Endothelial cell of umbilical vein (primary cell): ENCODE measurements around the gene CPNE5. TPM values are rescaled to one million over a fixed set of nuclear protein-coding genes. Genes with fewer than 3 reads are reported as not detected.

Experiments used
- BruUV-seq: library from RNA; stranded (reverse); fragments of 400-500 nt; replicated peaks from 2 replicates; lab custom pipeline; 2021; lab: Mats Ljungman, UMichigan
- CTCF ChIA-PET: fragments of 300-600, 350-600 bp; sonication (Branson Sonifier 250); formaldehyde crosslinking; loops from one replicate; lab custom pipeline; 2021; ENCODE audit warnings: antibody characterized with exemption, inconsistent platforms; lab: Charles Lee
- POLR2A ChIA-PET: fragments of 300-600, 350-600 bp; sonication (Branson Sonifier 250); formaldehyde crosslinking; loops from one replicate; lab custom pipeline; 2021; ENCODE audit warnings: antibody characterized with exemption, inconsistent platforms; lab: Charles Lee
- DNase-seq: peaks from one replicate; pipeline ENCODE4 v3.0.0-alpha.2; 2011; ENCODE audit warnings: low read depth, low spot score
- FAIRE-seq: peaks from 2 replicates; lab custom pipeline; 2011; peaks lifted over from hg19 to GRCh38; lab: Jason Lieb, UNC
- H2AFZ ChIP-seq: 2 replicates; pipeline ENCODE4 v1.6.0; 2012; ENCODE audit warnings: low read depth, low read length, control low read depth, inconsistent platforms
- H3K27ac ChIP-seq: 2 replicates; pipeline ENCODE4 v1.5.1; 2011; ENCODE audit warnings: low read depth, mild to moderate bottlenecking, control low read depth, low read length, moderate library complexity; ENCODE audit not compliant: insufficient read depth
- H3K27me3 ChIP-seq, 2 experiments: 2 replicates each; pipeline versions ENCODE4 v1.6.0 to v1.6.1; 2011; ENCODE audit warnings: low read length in 2 of 2, mixed read lengths in 1 of 2; ENCODE audit not compliant: control insufficient read depth in 2 of 2, insufficient read depth in 2 of 2
- H3K36me3 ChIP-seq, 2 experiments: 2 replicates in 1 of 2; 3 replicates in 1 of 2; pipeline ENCODE4 v1.5.1; 2011; ENCODE audit warnings: low read length in 2 of 2, mild to moderate bottlenecking in 1 of 2, moderate library complexity in 1 of 2; ENCODE audit not compliant: control insufficient read depth in 2 of 2, insufficient read depth in 2 of 2; ENCODE audit errors: extremely low read depth in 1 of 2
- H3K4me1 ChIP-seq: 3 replicates; pipeline ENCODE4 v1.5.1; 2011; ENCODE audit warnings: mild to moderate bottlenecking, low read length; ENCODE audit not compliant: control insufficient read depth, insufficient read depth; ENCODE audit errors: extremely low read depth
- H3K4me2 ChIP-seq: 2 replicates; pipeline ENCODE4 v1.6.1; 2011; ENCODE audit warnings: low read length, control low read depth, mixed read lengths; ENCODE audit not compliant: insufficient read depth
- H3K4me3 ChIP-seq, 3 experiments: fragments of 200-600 bp in 1 of 3; sonication (generic), shearing (Covaris generic) in 1 of 3; replicated peaks in 1 of 3; 2 replicates each; pipeline ENCODE4 v1.5.1; 2011 to 2016; ENCODE audit warnings: control low read depth in 3 of 3, low read length in 3 of 3, mild to moderate bottlenecking in 2 of 3, inconsistent platforms in 1 of 3, low read depth in 1 of 3, moderate library complexity in 1 of 3; ENCODE audit not compliant: insufficient read depth in 1 of 3
- H3K79me2 ChIP-seq: 2 replicates; pipeline ENCODE4 v1.6.0; 2012; ENCODE audit warnings: low read length, inconsistent platforms; ENCODE audit not compliant: control insufficient read depth, insufficient read depth
- H3K9ac ChIP-seq: replicated peaks from 2 replicates; pipeline ENCODE3; 2011; ENCODE audit warnings: low read length, control low read depth; ENCODE audit not compliant: insufficient read depth; ENCODE audit errors: extremely low read depth
- H3K9me1 ChIP-seq: replicated peaks from 3 replicates; pipeline ENCODE4 v1.6.0; 2011; ENCODE audit warnings: mild to moderate bottlenecking, low read length; ENCODE audit not compliant: control insufficient read depth, insufficient read depth; ENCODE audit errors: extremely low read depth
- H3K9me3 ChIP-seq: replicated peaks from 2 replicates; pipeline ENCODE4 v1.5.1; 2012; ENCODE audit warnings: low read length, inconsistent platforms; ENCODE audit not compliant: control insufficient read depth, insufficient read depth
- H4K20me1 ChIP-seq: replicated peaks from 2 replicates; pipeline ENCODE3; 2011; ENCODE audit warnings: mild to moderate bottlenecking, low read length; ENCODE audit not compliant: control insufficient read depth, insufficient read depth; ENCODE audit errors: extremely low read depth
- CTCF ChIP-seq, 2 donors: IDR thresholded peaks; 1 replicate in 1 of 2; 2 replicates in 1 of 2; pipeline ENCODE4 v1.5.1; 2011; ENCODE audit warnings: low read length in 2 of 2, mild to moderate bottlenecking in 2 of 2, moderate library complexity in 2 of 2, control low read depth in 1 of 2, inconsistent platforms in 1 of 2, low read depth in 1 of 2; ENCODE audit not compliant: insufficient read depth in 1 of 2; ENCODE audit errors: extremely low read depth in 1 of 2
- EZH2 ChIP-seq: IDR thresholded peaks from 2 replicates; pipeline ENCODE4 v1.6.1; 2012; ENCODE audit warnings: borderline replicate concordance, low read depth, mild to moderate bottlenecking, moderate library complexity, low read length, inconsistent platforms; ENCODE audit not compliant: severe bottlenecking
- FOS ChIP-seq: IDR thresholded peaks from 2 replicates; pipeline ENCODE4 v1.6.1; 2011; ENCODE audit warnings: mild to moderate bottlenecking, low read length, moderate library complexity, borderline replicate concordance; ENCODE audit not compliant: insufficient read depth
- GATA2 ChIP-seq: IDR thresholded peaks from 2 replicates; pipeline ENCODE4 v1.7.0; 2011; ENCODE audit warnings: low read depth, mild to moderate bottlenecking, moderate library complexity, mixed read lengths, low read length; ENCODE audit not compliant: insufficient read length, insufficient read depth
- JUN ChIP-seq: IDR thresholded peaks from 2 replicates; pipeline ENCODE4 v1.6.1; 2011; ENCODE audit warnings: borderline replicate concordance, low read depth; ENCODE audit not compliant: insufficient read length, insufficient read depth
- MAX ChIP-seq: IDR thresholded peaks from 2 replicates; pipeline ENCODE4 v1.6.1; 2011; ENCODE audit not compliant: insufficient read depth, insufficient read length
- MYC ChIP-seq: IDR thresholded peaks from one replicate; pipeline ENCODE4 v1.6.1; 2011; ENCODE audit warnings: mild to moderate bottlenecking, low read depth, low read length
- POLR2A ChIP-seq: IDR thresholded peaks from 2 replicates; pipeline ENCODE4 v1.6.1; 2012; ENCODE audit warnings: low read depth, mild to moderate bottlenecking, control low read depth, low read length
- POLR2AphosphoS5 ChIP-seq: IDR thresholded peaks from 2 replicates; pipeline ENCODE4 v1.6.1; 2012; ENCODE audit warnings: low read depth, mild to moderate bottlenecking, control low read depth, low read length, moderate library complexity; ENCODE audit not compliant: insufficient read depth
- dilution Hi-C: fragments of 300-500 bp; cut with MboI; formaldehyde crosslinking; loops from one replicate; pipeline ENCODE4 v1.15.0; 2019; ENCODE audit warnings: low sequenced_read_pairs; ENCODE audit not compliant: extremely low pct_ligation_motif_present
- intact Hi-C: fragments of 100-400 bp; cut with micrococcal nuclease; formaldehyde crosslinking; loops from one replicate; pipeline ENCODE4 v1.10.0; 2022
- polyA plus RNA-seq, 4 experiments: library from polyadenylated mRNA; depleted of rRNA in 3 of 4; stranded (reverse) in 3 of 4; unstranded in 1 of 4; fragments of >200 nt; gene quantifications; 2 replicates each; pipeline versions ENCODE4 v1.2.1 to v1.2.3, GENCODE V29; 2011 to 2012; ENCODE audit warnings: missing spikeins in 1 of 4
- total RNA-seq: library from RNA; stranded (reverse); gene quantifications from 2 replicates; pipeline ENCODE4 v1.2.3, GENCODE V29; 2021

CPNE5 gene
- total and polyA plus RNA-seq, 2 donors (not counting 3 experiments of a cell fraction or from before 2014, with no cell fraction given): 18.8 to 49.4 TPM

- H4K20me1 ChIP-seq: no peaks in the 10 kb centered on the region
- BruUV-seq: no TSS peak
- no peaks in the 10 kb centered on the region for H3K27me3 ChIP-seq
- H3K9ac ChIP-seq: no peak overlapping the region
- dilution Hi-C loops (no loop called here), intact Hi-C loops (no loop called here)
- H2AFZ ChIP-seq: no peak overlapping the region
- no peak for TF ChIP-seq MYC
- TF ChIP-seq JUN: no peak
- TF ChIP-seq GATA2: no peak
- ChIA-PET CTCF (interaction anchor here (0.7 to 26.6 kb wide), 10 partner anchors 10 to 234 kb away, joined by 3 to 552 read pairs (median 12); no protein-coding TSS in a partner anchor), POLR2A (no interaction called here)
- no peak overlapping the region for H3K4me2 ChIP-seq
- DNase-seq: no peak
- FAIRE-seq: no peak
- no peaks in the 10 kb centered on the region for H3K9me1 ChIP-seq
- H3K4me1 ChIP-seq: peaks cover under 1% of the 10 kb centered on the region
- H3K27ac ChIP-seq: no peak overlapping the region
- no peaks in the 10 kb centered on the region for H3K36me3 ChIP-seq
- no peak overlapping the region for H3K4me3 ChIP-seq
- H3K79me2 ChIP-seq: no peaks in the 10 kb centered on the region
- no peaks in the 10 kb centered on the region for H3K9me3 ChIP-seq
These were observed 55.5 kb downstream of the CPNE5 start for GRCh38 chr6:36783603-36784375.

GRCh38 chr6:36781669-36782068 lies 57.6 kb downstream of the CPNE5 start:
- BruUV-seq: no TSS peak
- H2AFZ ChIP-seq: no peak overlapping the region
- H3K4me2 ChIP-seq: no peak overlapping the region
- H4K20me1 ChIP-seq: no peaks in the 10 kb centered on the region
- H3K36me3 ChIP-seq: peaks cover 0 to 2% of the 10 kb centered on the region in 2 experiments
- TF ChIP-seq MAX: no peak
- no peak for TF ChIP-seq GATA2
- no peak for TF ChIP-seq JUN
- no peak for TF ChIP-seq FOS
- TF ChIP-seq CTCF (IDR thresholded peaks at IDR 0.05; ENCODE audit: extremely low read depth in 1 of 2, insufficient read depth in 1 of 2, low read depth in 1 of 2, low read length in 2 of 2): no peak
- no peak for TF ChIP-seq POLR2AphosphoS5
- TF ChIP-seq MYC: no peak
- no peak for TF ChIP-seq EZH2
- no peak for TF ChIP-seq POLR2A
- H3K4me1 ChIP-seq: no peaks in the 10 kb centered on the region
- no peaks in the 10 kb centered on the region for H3K9me1 ChIP-seq
- dilution Hi-C loops (no loop called here), intact Hi-C loops (loop anchor here (1.0 kb wide), 1 partner anchor 70 kb away; no protein-coding TSS in a partner anchor)
- no peaks in the 10 kb centered on the region for H3K79me2 ChIP-seq
- FAIRE-seq: no peak
- H3K27me3 ChIP-seq: no peaks in the 10 kb centered on the region
- DNase-seq: no peak
- CTCF ChIA-PET: interaction anchor here (1.2 to 26.6 kb wide), 13 partner anchors 9 to 236 kb away, joined by 4 to 552 read pairs (median 9); no protein-coding TSS in a partner anchor
- H3K27ac ChIP-seq: no peak overlapping the region
- POLR2A ChIA-PET: no interaction called here
- H3K4me3 ChIP-seq: no peak overlapping the region
- no peak overlapping the region for H3K9ac ChIP-seq
- H3K9me3 ChIP-seq: no peaks in the 10 kb centered on the region
